ENCODE results near the gene CWF19L2.
"Not testable (repeated sequence)": the region's sequence is repeated elsewhere in the genome, so short reads cannot be mapped to it uniquely, and the experiment has no call there.

The CWF19L2 gene

GRCh38 chr11:107397357-107397756, 60.3 kb downstream of the CWF19L2 start:
- DNase-seq (ENCODE audit: low read depth): peak; percentile 65
- TF ChIP-seq, protein P1, sequence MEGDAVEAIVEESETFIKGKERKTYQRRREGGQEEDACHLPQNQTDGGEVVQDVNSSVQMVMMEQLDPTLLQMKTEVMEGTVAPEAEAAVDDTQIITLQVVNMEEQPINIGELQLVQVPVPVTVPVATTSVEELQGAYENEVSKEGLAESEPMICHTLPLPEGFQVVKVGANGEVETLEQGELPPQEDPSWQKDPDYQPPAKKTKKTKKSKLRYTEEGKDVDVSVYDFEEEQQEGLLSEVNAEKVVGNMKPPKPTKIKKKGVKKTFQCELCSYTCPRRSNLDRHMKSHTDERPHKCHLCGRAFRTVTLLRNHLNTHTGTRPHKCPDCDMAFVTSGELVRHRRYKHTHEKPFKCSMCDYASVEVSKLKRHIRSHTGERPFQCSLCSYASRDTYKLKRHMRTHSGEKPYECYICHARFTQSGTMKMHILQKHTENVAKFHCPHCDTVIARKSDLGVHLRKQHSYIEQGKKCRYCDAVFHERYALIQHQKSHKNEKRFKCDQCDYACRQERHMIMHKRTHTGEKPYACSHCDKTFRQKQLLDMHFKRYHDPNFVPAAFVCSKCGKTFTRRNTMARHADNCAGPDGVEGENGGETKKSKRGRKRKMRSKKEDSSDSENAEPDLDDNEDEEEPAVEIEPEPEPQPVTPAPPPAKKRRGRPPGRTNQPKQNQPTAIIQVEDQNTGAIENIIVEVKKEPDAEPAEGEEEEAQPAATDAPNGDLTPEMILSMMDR (IDR thresholded peaks at IDR 0.05; ENCODE audit: insufficient read depth, low read depth, low read length, missing control alignments): no peak
- no peak overlapping the region for H3K4me3 ChIP-seq (ENCODE audit: low read length)

GRCh38 chr11:107392611-107393010, 65.0 kb downstream of the CWF19L2 start:
- DNase-seq (ENCODE audit: low read depth): no peak
- TF ChIP-seq, protein P1 (IDR thresholded peaks at IDR 0.05; ENCODE audit: insufficient read depth, low read depth, low read length, missing control alignments): no peak
- no peak overlapping the region for H3K4me3 ChIP-seq (ENCODE audit: low read length)

DNA sequence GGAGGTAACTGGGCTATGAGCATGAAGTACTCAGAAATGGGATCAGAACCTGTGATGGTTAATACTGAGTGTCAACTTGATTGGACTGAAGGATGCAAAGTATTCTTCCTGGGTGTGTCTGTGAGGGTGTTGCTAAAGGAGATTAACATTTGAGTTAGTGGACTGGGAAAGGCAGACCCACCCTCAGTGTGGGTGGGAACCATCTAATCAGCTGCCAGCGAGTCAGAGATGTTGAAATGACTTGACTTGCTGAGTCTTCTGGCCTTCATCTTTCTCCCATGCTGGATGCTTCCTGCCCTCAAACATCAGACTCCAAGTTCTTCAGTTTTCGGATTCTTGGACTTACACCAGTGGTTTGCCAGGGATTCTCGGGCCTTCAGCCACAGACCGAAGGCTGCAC, 66.9 kb downstream of the CWF19L2 start:
- peak; percentile 53 for DNase-seq (ENCODE audit: low read depth)
- not testable (repeated sequence) for H3K4me3 ChIP-seq (ENCODE audit: low read length)

DNA sequence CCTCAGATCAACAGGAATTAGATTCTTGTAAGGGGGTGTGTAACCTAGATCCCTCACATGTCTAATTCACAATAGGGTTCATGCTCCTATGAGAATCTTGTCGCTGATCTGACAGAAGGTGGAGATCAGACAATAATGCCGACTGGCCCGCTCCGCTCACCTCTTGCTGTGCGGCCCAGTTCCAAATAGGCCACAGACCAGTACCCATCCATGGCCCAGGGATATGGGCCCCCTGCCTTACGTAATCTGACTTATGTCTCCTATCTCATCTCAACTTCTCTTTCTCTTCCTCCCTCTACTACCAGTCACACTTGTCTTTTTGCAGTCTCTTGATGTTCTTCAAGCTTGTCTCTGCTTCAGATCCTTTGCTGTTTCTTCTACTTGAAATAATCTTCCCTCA, 70.0 kb downstream of the CWF19L2 start:
- TF ChIP-seq, protein P1 (IDR thresholded peaks at IDR 0.05; ENCODE audit: insufficient read depth, low read depth, low read length, missing control alignments): no peak
- no peak for DNase-seq (ENCODE audit: low read depth)
- no peak overlapping the region for H3K4me3 ChIP-seq (ENCODE audit: low read length)

DNA sequence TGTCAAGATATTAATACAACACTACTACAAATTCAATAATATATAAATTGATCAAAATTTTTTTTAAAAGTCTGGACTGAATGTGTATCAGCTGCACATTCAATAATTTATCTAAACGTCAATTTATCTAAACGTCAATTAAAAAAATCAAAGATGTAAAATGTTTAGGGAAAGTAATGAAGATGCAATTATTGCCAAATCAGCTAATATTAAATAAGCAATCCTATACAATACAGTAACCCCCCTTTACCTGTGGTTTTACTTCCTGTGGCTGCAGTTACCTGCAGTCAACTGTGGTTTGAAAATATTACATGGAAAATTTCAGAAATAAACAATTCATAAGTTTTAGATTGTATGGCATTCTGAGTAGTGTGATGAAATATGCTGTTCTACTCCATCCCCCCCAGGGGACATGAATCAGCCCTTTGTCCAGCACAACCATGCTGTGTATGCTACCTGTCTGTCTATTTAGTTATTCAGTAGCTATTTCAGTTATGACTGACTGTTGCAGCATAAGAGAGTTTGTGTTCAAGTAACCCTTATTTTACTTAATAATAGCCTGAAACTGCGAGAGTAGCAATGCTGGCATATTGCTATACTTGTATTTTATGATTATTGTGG, 72.2 kb downstream of the CWF19L2 start:
- peak; percentile 94 for DNase-seq (ENCODE audit: low read depth)
- no peak overlapping the region for H3K4me3 ChIP-seq (ENCODE audit: low read length)
- TF ChIP-seq, protein P1 (IDR thresholded peaks at IDR 0.05; ENCODE audit: insufficient read depth, low read depth, low read length, missing control alignments): no peak

- DNase-seq (ENCODE audit: low read depth): no peak
- TF ChIP-seq, protein P1 (IDR thresholded peaks at IDR 0.05; ENCODE audit: insufficient read depth, low read depth, low read length, missing control alignments): no peak
These were observed 73.3 kb downstream of the CWF19L2 start for GRCh38 chr11:107384144-107384852.

DNA sequence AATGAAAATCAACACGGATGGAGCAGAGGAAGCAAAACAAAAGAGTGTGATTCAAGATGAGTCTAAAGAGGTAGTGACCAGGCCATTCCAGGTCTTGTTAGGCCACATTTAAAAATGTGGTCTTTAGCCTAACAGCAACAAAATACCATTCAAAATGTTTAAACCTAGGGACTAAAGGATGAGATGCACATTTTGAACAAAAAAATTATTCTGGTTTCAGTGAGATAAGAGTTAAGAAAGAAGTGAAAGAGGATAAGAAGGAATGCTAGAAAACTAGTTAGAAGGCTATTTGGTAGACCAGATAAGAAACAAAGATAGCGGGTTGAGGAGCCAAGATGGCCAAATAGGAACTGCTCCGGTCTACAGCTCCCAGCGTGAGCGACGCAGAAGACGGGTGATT, 85.2 kb downstream of the CWF19L2 start:
- no peak for DNase-seq (ENCODE audit: low read depth)
- TF ChIP-seq, protein P1 (IDR thresholded peaks at IDR 0.05; ENCODE audit: insufficient read depth, low read depth, low read length, missing control alignments): no peak
- no peak overlapping the region for H3K4me3 ChIP-seq (ENCODE audit: low read length)

More at GRCh38 chr11:107384144-107384852, 73.3 kb downstream of the CWF19L2 start:
- H3K4me3 ChIP-seq (ENCODE audit: low read length): no peak overlapping the region

Data from epithelial cell of esophagus (primary cell).